GM19238 (cell line): ENCODE measurements around the gene STOML2.
A peak's percentile ranks its signal among the peaks of the same experiment; 100 is the strongest.

Experiments used
- DNase-seq: peaks from one replicate; pipeline ENCODE4 v3.0.0; 2011; ENCODE audit warnings: low spot score; ENCODE audit not compliant: insufficient read length

The STOML2 gene

GRCh38 chr9:35072461-35073278, 30.3 kb downstream of the STOML2 start, which contains the start of gene VCP:
Gene VCP, minus strand, starts transcription at chr9:35072625. Its CDS starts 272 bp downstream, at chr9:35072353.
- DNase-seq, result peak; percentile 97

DNA sequence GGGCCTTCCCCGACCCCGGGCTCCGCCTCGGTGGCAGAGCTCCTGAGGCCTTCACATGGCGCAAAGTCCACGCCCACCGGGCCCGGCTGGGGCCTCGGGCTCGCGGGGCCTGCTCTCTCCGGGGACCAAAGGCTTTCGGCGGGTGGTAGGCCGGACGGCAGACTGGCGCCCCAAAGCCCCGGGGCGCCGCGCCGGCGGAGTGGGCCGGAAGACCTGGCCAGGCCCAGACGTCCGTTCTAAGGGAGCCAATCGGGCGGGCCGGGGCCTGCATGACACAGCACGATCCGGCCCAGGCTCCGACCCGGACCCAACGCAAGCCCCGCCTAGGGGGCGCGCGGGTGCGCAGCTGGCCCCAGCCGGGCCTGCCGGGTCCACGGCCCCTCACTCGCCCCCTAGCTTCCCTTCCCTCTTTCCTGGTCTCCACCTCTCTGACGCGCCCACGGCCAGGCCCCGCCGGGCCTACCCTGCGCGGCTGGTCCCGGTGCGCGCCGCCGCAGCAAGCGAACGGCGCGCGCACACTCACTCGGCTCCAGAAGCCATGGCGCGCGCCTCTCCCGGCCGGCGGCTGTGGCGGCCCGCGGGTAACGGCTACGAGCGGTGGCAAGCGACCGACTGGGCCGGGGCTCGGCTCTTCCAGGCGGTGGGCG, 31.0 kb downstream of the STOML2 start:
- peak; percentile 79 for DNase-seq

- DNase-seq, result no peak
Observed at GRCh38 chr9:35070823-35071813, 31.8 kb downstream of the STOML2 start.

GRCh38 chr9:35069020-35069419, 33.9 kb downstream of the STOML2 start:
- no peak for DNase-seq

DNA sequence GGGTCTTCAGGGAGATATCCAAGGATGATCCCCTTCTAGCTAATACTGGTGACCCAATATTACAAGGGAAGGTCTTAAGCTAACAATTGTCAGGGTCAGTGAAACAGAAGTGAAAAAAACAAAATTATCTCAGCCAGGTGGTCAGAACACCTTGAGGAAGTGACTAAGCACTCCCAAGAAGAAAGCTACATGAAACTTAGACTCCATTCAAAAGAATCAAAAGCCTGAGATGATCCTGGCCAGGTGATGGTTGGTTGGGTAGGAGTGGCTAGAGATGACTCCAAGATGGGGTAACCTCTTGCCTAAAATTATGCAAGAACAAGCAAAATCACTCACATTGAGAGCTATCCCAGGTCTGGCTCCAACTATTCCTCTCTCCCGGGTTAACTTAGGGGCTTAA, 35.9 kb downstream of the STOML2 start:
- no peak for DNase-seq

DNA sequence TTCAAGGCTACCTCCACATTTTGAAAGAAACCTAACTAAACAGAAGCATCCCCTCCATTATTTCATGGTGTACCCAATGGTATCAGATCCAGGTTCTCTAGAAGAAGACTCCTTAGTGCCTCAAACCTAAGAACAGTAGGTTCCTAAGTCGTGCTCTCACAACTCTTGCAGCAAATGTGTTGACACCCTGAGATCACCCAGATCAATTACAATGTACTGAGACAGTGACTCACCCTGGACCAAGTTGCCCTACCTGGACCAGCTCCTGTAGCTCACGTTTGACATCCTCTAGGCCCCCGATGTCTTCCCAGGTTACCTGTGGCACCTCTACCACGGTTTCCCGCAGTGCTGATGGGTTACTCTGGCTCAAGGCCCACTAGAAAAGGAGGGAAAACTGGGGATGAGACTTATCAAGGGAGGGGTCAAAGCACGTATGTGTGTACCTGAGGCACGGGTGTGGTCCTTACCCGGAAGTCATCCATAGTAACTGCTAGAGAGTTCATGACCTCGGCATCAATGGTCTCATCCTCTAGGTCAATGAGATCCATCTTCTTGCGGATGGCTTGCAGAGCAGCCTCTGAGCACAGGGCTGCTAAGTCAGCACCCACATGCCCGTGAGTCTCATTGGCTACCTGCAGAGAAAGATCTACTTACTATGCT, 42.3 kb downstream of the STOML2 start:
- DNase-seq, result no peak

DNA sequence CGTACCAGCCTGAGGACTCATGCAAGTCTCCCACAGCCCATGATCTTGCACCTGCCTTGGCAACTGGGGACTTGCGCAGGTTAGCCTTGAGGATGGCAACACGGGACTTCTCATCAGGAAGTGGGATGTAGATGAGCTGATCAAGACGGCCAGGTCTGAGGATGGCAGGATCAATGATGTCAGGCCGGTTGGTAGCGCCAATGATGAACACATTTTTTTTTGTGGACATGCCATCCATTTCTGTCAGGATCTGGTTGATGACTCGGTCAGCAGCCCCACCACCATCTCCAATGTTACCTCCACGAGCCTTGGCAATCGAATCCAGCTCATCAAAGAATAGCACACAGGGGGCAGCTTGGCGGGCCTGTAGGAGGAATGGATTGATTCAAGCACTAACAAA, 43.5 kb downstream of the STOML2 start:
- no peak for DNase-seq

DNA sequence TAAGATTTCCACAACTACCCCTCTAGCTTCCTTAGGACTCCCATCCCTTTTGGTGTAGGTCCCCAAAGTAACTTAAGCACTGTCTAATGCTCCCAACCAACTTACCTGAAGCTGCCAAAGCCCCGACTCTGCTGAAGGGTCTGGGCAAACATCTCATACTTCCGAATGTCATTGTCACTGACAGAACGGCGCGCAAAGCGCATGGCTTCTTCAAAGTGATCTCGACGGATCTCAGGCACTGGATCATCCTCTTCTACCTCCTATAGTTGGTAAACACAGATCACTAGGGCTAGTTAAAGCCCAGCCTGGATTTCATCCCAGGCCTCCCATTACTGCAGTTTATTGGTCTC, 45.7 kb downstream of the STOML2 start:
- no peak for DNase-seq

- DNase-seq, result no peak
Observed at GRCh38 chr9:35056571-35057270, 46.2 kb downstream of the STOML2 start.

DNA sequence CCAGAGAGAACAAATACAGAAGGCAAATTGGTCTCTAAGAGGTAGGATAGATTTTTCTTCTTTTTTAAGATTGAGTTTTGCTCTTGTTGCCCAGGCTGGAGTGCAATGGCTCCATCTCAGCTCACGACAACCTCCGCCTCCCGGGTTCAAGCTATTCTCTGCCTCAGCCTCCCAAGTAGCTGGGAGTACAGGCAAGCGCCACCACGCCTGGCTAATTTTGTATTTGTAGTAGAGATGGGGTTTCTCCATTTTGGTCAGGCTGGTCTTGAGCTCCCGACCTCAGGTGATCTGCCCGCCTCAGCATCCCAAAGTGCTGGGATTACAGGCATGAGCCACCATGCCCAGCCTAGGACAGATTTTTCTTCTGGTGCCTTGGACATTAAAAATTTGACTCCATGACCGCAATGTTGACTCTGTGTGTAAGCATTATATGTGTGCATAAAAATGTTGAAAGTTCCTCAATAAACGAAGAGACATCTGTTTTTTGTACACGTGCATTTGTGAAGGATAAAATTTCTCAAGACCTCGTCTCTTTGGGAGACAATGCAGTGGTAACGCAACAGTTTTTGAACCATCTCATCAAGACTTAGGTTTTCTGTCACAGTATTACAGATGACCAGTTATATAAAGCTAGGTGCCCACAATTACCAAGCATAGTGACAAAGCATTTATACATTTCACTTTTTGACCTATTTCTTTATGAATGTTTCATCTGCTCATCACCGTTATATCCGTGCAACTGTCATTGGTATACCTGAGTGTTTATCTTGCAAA, 47.9 kb downstream of the STOML2 start:
- DNase-seq, result no peak

DNA sequence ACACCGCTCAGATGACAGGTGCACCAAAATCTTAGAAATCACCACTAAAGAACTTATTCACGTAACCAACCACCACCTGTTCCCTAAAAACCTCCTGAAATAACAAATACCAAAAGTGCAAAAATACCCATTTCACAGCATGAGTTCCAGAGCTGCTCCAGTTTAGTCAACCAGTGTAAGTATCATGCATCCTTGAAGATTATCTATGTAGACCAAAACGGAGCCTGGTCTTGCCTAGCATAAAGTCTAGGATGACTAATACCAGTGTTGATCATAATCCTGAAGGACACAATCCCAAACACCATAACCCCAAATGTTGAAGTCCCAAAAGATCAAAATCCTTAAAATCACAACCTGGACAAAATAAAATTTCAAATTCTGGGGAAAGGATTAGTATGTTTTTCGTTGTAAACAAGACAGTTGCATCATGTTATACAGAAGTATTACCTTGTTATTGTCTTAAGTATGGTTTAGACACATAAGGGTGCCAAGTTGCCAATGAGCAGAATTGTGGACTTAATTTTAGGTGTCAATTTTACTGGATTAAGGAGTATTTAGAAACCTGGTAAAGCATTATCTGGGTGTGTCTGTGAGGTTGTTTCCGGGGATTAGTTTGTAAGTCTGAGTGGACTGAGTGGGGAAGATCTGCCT, 48.6 kb downstream of the STOML2 start:
- no peak for DNase-seq

DNA sequence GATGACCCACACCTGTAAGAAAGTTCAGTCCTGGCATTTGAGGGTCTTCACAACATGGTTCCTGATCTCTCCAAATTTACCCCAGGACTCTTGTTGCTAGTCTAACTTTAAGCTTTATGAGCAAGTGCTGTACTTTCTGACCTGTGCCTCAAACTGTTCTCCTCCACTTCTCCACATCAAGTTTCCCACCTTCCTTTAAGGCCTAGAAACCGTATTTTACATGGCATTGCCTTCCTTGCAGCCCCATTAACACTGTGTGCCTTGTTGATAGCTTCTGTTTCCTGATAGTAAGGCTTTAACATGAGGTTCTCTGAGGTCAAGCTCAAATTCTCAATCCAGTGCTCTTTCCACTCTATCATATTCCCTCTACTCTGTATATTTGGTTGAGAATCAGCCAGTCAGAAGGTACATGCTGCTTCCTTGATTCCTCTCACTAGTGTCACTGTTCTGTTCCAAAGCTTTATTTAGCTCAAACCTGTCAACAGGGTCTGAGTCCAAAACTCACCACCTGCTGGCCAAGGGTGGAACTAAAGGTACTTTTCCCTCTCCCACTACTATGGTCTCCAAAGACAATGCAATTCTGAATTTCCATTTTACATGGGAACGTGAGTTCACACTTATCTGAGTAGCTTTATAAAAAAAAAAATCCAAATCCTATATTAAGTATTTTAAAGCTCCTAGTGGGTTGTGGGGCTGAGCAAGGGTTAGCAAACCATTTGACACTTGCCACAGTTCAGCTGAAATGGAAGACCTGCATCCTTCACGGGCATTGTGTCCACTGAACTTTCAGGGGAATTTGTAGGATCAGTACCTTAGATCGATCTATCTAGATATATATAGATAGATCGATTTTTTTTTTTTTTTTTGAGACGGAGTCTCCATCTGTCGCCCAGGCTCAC, 51.6 kb downstream of the STOML2 start:
- DNase-seq, result peak; percentile 39
